GM06990 (cell line): ENCODE results near the gene SCCPDH.

Source experiments
- DNase-seq: peaks from one replicate; pipeline ENCODE4 v3.0.0-alpha.2; 2011; ENCODE audit not compliant: insufficient read length; ENCODE audit errors: extremely low read depth
- H3K27me3 ChIP-seq: replicated peaks from 2 replicates; pipeline ENCODE4 v1.6.0; 2011; ENCODE audit warnings: low read length; ENCODE audit not compliant: control insufficient read depth, insufficient read depth
- H3K36me3 ChIP-seq: 2 replicates; pipeline ENCODE4 v1.5.1; 2011; ENCODE audit warnings: low read length; ENCODE audit not compliant: control insufficient read depth, insufficient read depth
- H3K4me3 ChIP-seq: replicated peaks from 2 replicates; pipeline ENCODE4 v1.5.1; 2011; ENCODE audit warnings: low read depth, mild to moderate bottlenecking, control low read depth, low read length
- CTCF ChIP-seq: IDR thresholded peaks from 2 replicates; pipeline ENCODE4 v1.5.1; 2011; ENCODE audit warnings: low read length, control low read depth, mild to moderate bottlenecking, inconsistent platforms; ENCODE audit not compliant: insufficient read depth, poor library complexity, severe bottlenecking

The SCCPDH gene

GRCh38 chr1:246794828-246795671 is 70.8 kb downstream of the SCCPDH start:
- DNase-seq = no peak
- no peak for TF ChIP-seq CTCF
- Histone ChIP-seq H3K27me3 (no peaks in the 10 kb centered on the region), H3K4me3 (no peak overlapping the region), H3K36me3 (no peaks in the 10 kb centered on the region)

- H3K4me3 ChIP-seq = no peak overlapping the region
- H3K36me3 ChIP-seq = no peaks in the 10 kb centered on the region
- no peaks in the 10 kb centered on the region for H3K27me3 ChIP-seq
- no peak for DNase-seq
- TF ChIP-seq CTCF = no peak
Observed at GRCh38 chr1:246795906-246796694, 71.9 kb downstream of the SCCPDH start.

- no peak for TF ChIP-seq CTCF
- no peak for DNase-seq
- H3K27me3 ChIP-seq = no peaks in the 10 kb centered on the region
- no peaks in the 10 kb centered on the region for H3K36me3 ChIP-seq
- H3K4me3 ChIP-seq = no peak overlapping the region
Observed at GRCh38 chr1:246797157-246797556, 72.9 kb downstream of the SCCPDH start.

GRCh38 chr1:246797597-246797996 is 73.4 kb downstream of the SCCPDH start:
- Histone ChIP-seq H3K27me3 (no peaks in the 10 kb centered on the region), H3K4me3 (no peak overlapping the region)
- no peak for TF ChIP-seq CTCF

GRCh38 chr1:246798107-246798506 is 73.9 kb downstream of the SCCPDH start:
- Histone ChIP-seq H3K4me3 (no peak overlapping the region), H3K36me3 (no peaks in the 10 kb centered on the region)
- no peak for TF ChIP-seq CTCF

More at GRCh38 chr1:246797597-246797996, 73.4 kb downstream of the SCCPDH start:
- H3K36me3 ChIP-seq = no peaks in the 10 kb centered on the region
- no peak for DNase-seq

More at GRCh38 chr1:246798107-246798506, 73.9 kb downstream of the SCCPDH start:
- H3K27me3 ChIP-seq = no peaks in the 10 kb centered on the region
- DNase-seq = no peak
